Measurements from ENCODE around the gene PCDHA1. TPM values are rescaled to one million over a fixed set of nuclear protein-coding genes. Genes with fewer than 3 reads are reported as not detected.

The PCDHA1 gene
- total RNA-seq, 4 donors from 2014 or later: not detected

GRCh38 chr5:140946578-140946977, 160.6 kb downstream of the PCDHA1 start:
- no peak for DNase-seq (ENCODE audit: low spot score in 2 of 2)
- no peak overlapping the region for H3K4me3 ChIP-seq (ENCODE audit: low read depth, poor library complexity, severe bottlenecking)
- TF ChIP-seq POLR2A (IDR thresholded peaks at IDR 0.05) (no peak), CTCF (IDR thresholded peaks at IDR 0.05) (no peak)
- intact Hi-C loops (cut with DNase I; ENCODE audit: low total_unique reads): no loop called here
- WGBS, 2 donors: 61 to 68% methylated on average over 2 of the region's 2 CpGs

- WGBS, 2 donors: 76 to 84% methylated on average over 6 of the region's 6 CpGs
- no peak overlapping the region for H3K4me3 ChIP-seq (ENCODE audit: low read depth, poor library complexity, severe bottlenecking)
- intact Hi-C loops (cut with DNase I; ENCODE audit: low total_unique reads): no loop called here
- DNase-seq (ENCODE audit: low spot score in 2 of 2): no peak
- TF ChIP-seq POLR2A (IDR thresholded peaks at IDR 0.05) (no peak), CTCF (IDR thresholded peaks at IDR 0.05) (no peak)
These were observed 165.7 kb downstream of the PCDHA1 start for GRCh38 chr5:140951636-140952035.

- DNase-seq (ENCODE audit: low spot score in 2 of 2): no peak
- no peak for TF ChIP-seq CTCF (IDR thresholded peaks at IDR 0.05)
- TF ChIP-seq POLR2A (IDR thresholded peaks at IDR 0.05): no peak
- no peak overlapping the region for H3K4me3 ChIP-seq (ENCODE audit: low read depth, poor library complexity, severe bottlenecking)
- 41 to 52% methylated on average over 2 of the region's 2 CpGs for WGBS, 2 donors
- intact Hi-C loops (cut with DNase I; ENCODE audit: low total_unique reads): no loop called here
These were observed 167.3 kb downstream of the PCDHA1 start for GRCh38 chr5:140953234-140953633.

- WGBS, 2 donors: 89 to 93% methylated on average over 1 of the region's 1 CpG
- no peak overlapping the region for H3K4me3 ChIP-seq (ENCODE audit: low read depth, poor library complexity, severe bottlenecking)
- intact Hi-C loops (cut with DNase I; ENCODE audit: low total_unique reads): no loop called here
- no peak for DNase-seq (ENCODE audit: low spot score in 2 of 2)
- TF ChIP-seq POLR2A (IDR thresholded peaks at IDR 0.05) (no peak), CTCF (IDR thresholded peaks at IDR 0.05) (no peak)
These were observed 176.2 kb downstream of the PCDHA1 start for GRCh38 chr5:140962190-140962589.

GRCh38 chr5:140964356-140964755, 178.4 kb downstream of the PCDHA1 start:
- intact Hi-C loops (cut with DNase I; ENCODE audit: low total_unique reads): no loop called here

More at GRCh38 chr5:140964356-140964755, 178.4 kb downstream of the PCDHA1 start:
- WGBS, 2 donors: 77 to 83% methylated on average over 3 of the region's 3 CpGs
- DNase-seq (ENCODE audit: low spot score in 2 of 2): no peak
- no peak for TF ChIP-seq CTCF (IDR thresholded peaks at IDR 0.05)
- TF ChIP-seq POLR2A (IDR thresholded peaks at IDR 0.05): no peak
- H3K4me3 ChIP-seq (ENCODE audit: low read depth, poor library complexity, severe bottlenecking): no peak overlapping the region

All from lower leg skin (tissue), 4 donors.